Colonic mucosa (tissue), 4 donors: Measurements from ENCODE around the gene FGFR2. TPM values are rescaled to one million over a fixed set of nuclear protein-coding genes. Genes with fewer than 3 reads are reported as not detected.

Source experiments
- DNase-seq: peaks from one replicate; pipeline ENCODE4 v3.0.0-alpha.2; 2020
- H3K27ac ChIP-seq: fragments of 200-600 bp; one replicate; pipeline ENCODE4 v1.8.0; 2021
- H3K27me3 ChIP-seq: fragments of 200-600 bp; one replicate; pipeline ENCODE4 v1.8.0; 2021
- H3K36me3 ChIP-seq: fragments of 200-600 bp; one replicate; pipeline ENCODE4 v1.8.0; 2021
- H3K4me1 ChIP-seq: fragments of 200-600 bp; one replicate; pipeline ENCODE4 v1.8.0; 2021; ENCODE audit warnings: mild to moderate bottlenecking
- H3K4me3 ChIP-seq: fragments of 200-600 bp; one replicate; pipeline ENCODE4 v1.8.0; 2021
- H3K9ac ChIP-seq, 2 donors: one replicate each; pipeline ENCODE4 v1.7.0; 2013; ENCODE audit warnings: control low read depth in 2 of 2, low read depth in 2 of 2, low read length in 2 of 2
- H3K9me3 ChIP-seq: fragments of 200-600 bp; one replicate; pipeline ENCODE4 v1.8.0; 2021
- intact Hi-C: fragments of 100-400 bp; cut with DNase I; formaldehyde crosslinking; loops from one replicate; pipeline ENCODE4 v1.14.1; 2022
- total RNA-seq, 2 donors: library from RNA; stranded (reverse); fragmentation: NEBNext Ultra II Directional in 1 of 2; extraction: Animal tissue kit (Norgen Biotek cat#: 25700) in 1 of 2; gene quantifications; one replicate each; pipeline ENCODE4 v1.2.1, GENCODE V29; 2021
- TF ChIP-seq, protein P1 (sequence below): fragments of 200-600 bp; IDR thresholded peaks from one replicate; pipeline ENCODE4 v1.8.0; 2022; ENCODE audit warnings: antibody characterized with exemption, mild to moderate bottlenecking
- donor health status: healthy.
- donor health status: DM: no; HTN: no; CAD: no.
- donor health status: DM: no; HTN: no; CAD: no.

Gene FGFR2
- total RNA-seq, 2 donors from 2014 or later = 25.6 to 40.9 TPM

DNA sequence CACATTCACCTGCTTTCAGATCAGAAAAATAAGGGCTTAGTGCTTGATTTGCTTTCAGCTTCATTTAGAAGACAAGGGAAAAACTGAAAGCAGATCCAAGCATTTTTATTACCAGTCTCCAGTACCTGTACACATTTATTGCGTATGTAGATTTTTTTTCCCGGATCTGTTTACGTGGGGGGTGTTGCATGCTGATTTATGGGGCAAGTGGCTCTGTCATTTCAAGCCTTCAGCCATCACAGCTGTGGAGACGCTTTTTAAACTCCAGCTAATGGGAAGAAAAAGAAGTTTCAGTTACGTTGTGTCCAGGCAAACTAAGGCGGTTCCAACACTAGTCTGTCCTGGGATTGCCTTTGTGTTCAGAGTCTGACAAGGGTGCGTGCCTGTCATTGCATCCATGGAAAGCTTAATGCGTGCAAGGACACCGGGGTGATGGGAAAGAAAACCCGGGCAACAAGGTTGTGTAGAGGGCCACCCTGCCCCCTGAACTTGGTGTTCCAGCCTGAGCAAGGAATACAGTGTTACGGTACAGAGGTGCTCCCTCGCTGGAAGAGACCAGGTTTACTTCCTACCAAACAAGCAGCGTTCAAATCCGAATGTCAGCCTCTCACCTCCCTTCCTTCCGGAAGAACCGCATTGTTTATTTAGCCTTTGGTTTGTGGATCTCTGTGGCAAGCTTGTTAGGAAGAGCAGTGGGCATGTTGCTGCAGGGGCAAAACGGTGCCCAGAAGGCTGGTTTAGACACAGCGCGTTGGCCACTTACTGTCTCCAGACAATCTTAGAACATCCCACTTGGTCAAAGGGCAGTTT is 128.2 kb downstream of the FGFR2 start:
- peak overlapping the region; percentile 52 for H3K27ac ChIP-seq

GRCh38 chr10:121468726-121469125 is 129.5 kb downstream of the FGFR2 start:
- Histone ChIP-seq H3K27me3 (no peaks in the 10 kb centered on the region), H3K4me1 (no peaks in the 10 kb centered on the region), H3K4me3 (no peak overlapping the region), H3K9ac (no peak overlapping the region), H3K27ac (no peak overlapping the region), H3K9me3 (no peaks in the 10 kb centered on the region), H3K36me3 (no peaks in the 10 kb centered on the region)
- DNase-seq = no peak
- TF ChIP-seq, protein P1, sequence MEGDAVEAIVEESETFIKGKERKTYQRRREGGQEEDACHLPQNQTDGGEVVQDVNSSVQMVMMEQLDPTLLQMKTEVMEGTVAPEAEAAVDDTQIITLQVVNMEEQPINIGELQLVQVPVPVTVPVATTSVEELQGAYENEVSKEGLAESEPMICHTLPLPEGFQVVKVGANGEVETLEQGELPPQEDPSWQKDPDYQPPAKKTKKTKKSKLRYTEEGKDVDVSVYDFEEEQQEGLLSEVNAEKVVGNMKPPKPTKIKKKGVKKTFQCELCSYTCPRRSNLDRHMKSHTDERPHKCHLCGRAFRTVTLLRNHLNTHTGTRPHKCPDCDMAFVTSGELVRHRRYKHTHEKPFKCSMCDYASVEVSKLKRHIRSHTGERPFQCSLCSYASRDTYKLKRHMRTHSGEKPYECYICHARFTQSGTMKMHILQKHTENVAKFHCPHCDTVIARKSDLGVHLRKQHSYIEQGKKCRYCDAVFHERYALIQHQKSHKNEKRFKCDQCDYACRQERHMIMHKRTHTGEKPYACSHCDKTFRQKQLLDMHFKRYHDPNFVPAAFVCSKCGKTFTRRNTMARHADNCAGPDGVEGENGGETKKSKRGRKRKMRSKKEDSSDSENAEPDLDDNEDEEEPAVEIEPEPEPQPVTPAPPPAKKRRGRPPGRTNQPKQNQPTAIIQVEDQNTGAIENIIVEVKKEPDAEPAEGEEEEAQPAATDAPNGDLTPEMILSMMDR = no peak
- intact Hi-C loops = no loop called here

More for the DNA sequence above, 128.2 kb downstream of the FGFR2 start:
- H3K9me3 ChIP-seq = no peaks in the 10 kb centered on the region
- TF ChIP-seq, protein P1 = no peak
- H3K4me3 ChIP-seq = peak overlapping the region; percentile 14
- H3K36me3 ChIP-seq = no peaks in the 10 kb centered on the region
- no peaks in the 10 kb centered on the region for H3K4me1 ChIP-seq
- H3K9ac ChIP-seq = peak overlapping the region in 1 of 2 donors; percentile 6
- intact Hi-C loops = no loop called here
- H3K27me3 ChIP-seq = no peaks in the 10 kb centered on the region
- DNase-seq = peak; percentile 23

DNA sequence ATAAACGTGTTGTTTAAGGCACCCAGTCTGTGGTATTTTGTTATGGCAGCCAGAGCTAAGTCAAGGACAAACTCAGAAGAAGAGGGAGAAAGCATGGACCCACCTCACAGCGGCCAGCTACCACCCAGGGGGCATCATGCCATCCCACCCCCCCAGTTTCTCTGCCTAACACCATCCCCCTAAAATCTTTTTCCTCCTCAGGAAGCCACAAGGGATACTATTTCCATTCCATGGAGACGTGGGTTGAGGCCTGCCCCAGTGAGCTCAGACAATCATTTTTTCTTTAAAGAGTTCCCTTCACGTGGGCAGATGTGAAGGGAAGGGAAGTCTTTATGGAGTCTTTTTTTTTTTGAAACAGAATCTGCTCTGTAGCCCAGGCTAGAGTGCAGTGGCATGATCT is 131.8 kb downstream of the FGFR2 start:
- no peaks in the 10 kb centered on the region for H3K4me1 ChIP-seq
- DNase-seq = no peak
- H3K36me3 ChIP-seq = no peaks in the 10 kb centered on the region
- H3K9ac ChIP-seq = no peak overlapping the region
- H3K27me3 ChIP-seq = no peaks in the 10 kb centered on the region
- TF ChIP-seq, protein P1 = no peak
- intact Hi-C loops = no loop called here
- no peak overlapping the region for H3K27ac ChIP-seq
- H3K9me3 ChIP-seq = no peaks in the 10 kb centered on the region
- no peak overlapping the region for H3K4me3 ChIP-seq

DNA sequence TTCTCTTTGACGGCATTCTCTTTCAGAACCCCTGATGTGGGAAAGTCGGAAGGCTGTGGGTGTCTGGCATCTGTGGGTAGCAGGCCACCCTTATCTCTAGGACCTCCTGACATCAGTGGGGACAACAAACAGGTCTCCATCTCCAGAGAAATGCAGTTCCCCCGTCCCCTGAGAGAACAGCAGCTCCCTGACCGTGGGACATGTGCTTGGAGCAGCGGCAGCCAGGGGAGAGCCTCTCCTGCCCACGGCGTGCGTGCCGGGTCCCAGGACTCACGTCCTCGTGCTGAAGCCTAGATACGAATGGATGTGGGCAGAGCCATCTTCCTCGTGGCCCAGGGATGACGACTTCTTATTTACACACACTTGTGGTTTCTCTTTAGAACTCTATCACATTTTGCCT is 133.0 kb downstream of the FGFR2 start:
- H3K4me1 ChIP-seq = no peaks in the 10 kb centered on the region
- no peaks in the 10 kb centered on the region for H3K27me3 ChIP-seq
- H3K9ac ChIP-seq = no peak overlapping the region
- no peak overlapping the region for H3K4me3 ChIP-seq
- TF ChIP-seq, protein P1 = no peak
- no peaks in the 10 kb centered on the region for H3K36me3 ChIP-seq
- H3K27ac ChIP-seq = no peak overlapping the region
- no peak for DNase-seq
- no peaks in the 10 kb centered on the region for H3K9me3 ChIP-seq
- intact Hi-C loops = no loop called here

GRCh38 chr10:121464517-121464916 is 133.7 kb downstream of the FGFR2 start:
- TF ChIP-seq, protein P1 = no peak
- no peaks in the 10 kb centered on the region for H3K36me3 ChIP-seq
- H3K27ac ChIP-seq = no peak overlapping the region
- no peaks in the 10 kb centered on the region for H3K4me1 ChIP-seq
- H3K27me3 ChIP-seq = no peaks in the 10 kb centered on the region
- intact Hi-C loops = no loop called here
- H3K4me3 ChIP-seq = no peak overlapping the region
- no peak overlapping the region for H3K9ac ChIP-seq
- no peak for DNase-seq
- H3K9me3 ChIP-seq = no peaks in the 10 kb centered on the region
